Activated CD4-positive, alpha-beta T cell treated with anti-CD3 and anti-CD28 coated beads for 24 hours (primary cell): ENCODE data around the gene ELOVL1.
"Not testable (repeated sequence)": the region's sequence is repeated elsewhere in the genome, so short reads cannot be mapped to it uniquely, and the experiment has no call there.

Experiments
- DNase-seq, 2 donors: peaks; one replicate each; pipeline ENCODE4 v3.0.0-alpha.2; 2020; ENCODE audit warnings: low read depth in 2 of 2

Gene ELOVL1

GRCh38 chr1:43382027-43382779 is 14.4 kb upstream of the ELOVL1 start:
- DNase-seq: no peak

GRCh38 chr1:43381612-43382011 is 13.8 kb upstream of the ELOVL1 start:
- DNase-seq: no peak

GRCh38 chr1:43379476-43379875 is 11.7 kb upstream of the ELOVL1 start:
- DNase-seq: no peak

- DNase-seq: no peak
Observed at GRCh38 chr1:43377831-43378230, 10.0 kb upstream of the ELOVL1 start.

- DNase-seq: no peak
Observed at GRCh38 chr1:43376723-43377235, 9.0 kb upstream of the ELOVL1 start.

GRCh38 chr1:43373066-43373940 is 5.5 kb upstream of the ELOVL1 start:
- DNase-seq: no peak

GRCh38 chr1:43372172-43372571 is 4.4 kb upstream of the ELOVL1 start:
- DNase-seq: no peak

GRCh38 chr1:43370564-43370963 is 2.8 kb upstream of the ELOVL1 start:
- DNase-seq: no peak

- DNase-seq: not testable (repeated sequence)
Observed at GRCh38 chr1:43369779-43370178, 2.0 kb upstream of the ELOVL1 start.

- no peak for DNase-seq
Observed at GRCh38 chr1:43368646-43369020, 822 bp upstream of the ELOVL1 start.

- peak; percentile 33 to 48 for DNase-seq
Observed at GRCh38 chr1:43367026-43367903, 546 bp downstream of the ELOVL1 start.

GRCh38 chr1:43366601-43367025 is 1.2 kb downstream of the ELOVL1 start:
- no peak for DNase-seq

- no peak for DNase-seq
Observed at GRCh38 chr1:43366179-43366578, 1.6 kb downstream of the ELOVL1 start.

GRCh38 chr1:43365678-43366077 is 2.1 kb downstream of the ELOVL1 start:
- DNase-seq: no peak

- DNase-seq: no peak
Observed at GRCh38 chr1:43363935-43364525, 3.8 kb downstream of the ELOVL1 start.

GRCh38 chr1:43363283-43363934 is 4.4 kb downstream of the ELOVL1 start:
- no peak for DNase-seq

GRCh38 chr1:43360616-43361015 is 7.2 kb downstream of the ELOVL1 start:
- no peak for DNase-seq

GRCh38 chr1:43359696-43360095 is 8.1 kb downstream of the ELOVL1 start:
- DNase-seq: no peak

GRCh38 chr1:43358746-43359693 is 8.8 kb downstream of the ELOVL1 start, which contains the start of gene CDC20:
TSS of gene CDC20 (plus strand) at chr1:43358981. CDS start at chr1:43359216, 235 bp downstream.
- DNase-seq: peak; percentile 99
